AG04449 (cell line): ENCODE results near the gene EIF3B.
A peak's percentile ranks its signal among the peaks of the same experiment; 100 is the strongest.

Experiments used
- CTCF ChIA-PET: fragments of 350-600 bp; formaldehyde crosslinking; extraction: SDS; loops from one replicate; lab custom pipeline; 2021; ENCODE audit warnings: antibody characterized with exemption; lab: Yijun Ruan, JAX
- POLR2A ChIA-PET: fragments of 400-600, 350-600 bp; formaldehyde crosslinking; extraction: SDS; loops from one replicate; lab custom pipeline; 2020; ENCODE audit warnings: antibody characterized with exemption, inconsistent platforms; lab: Yijun Ruan, JAX
- DNase-seq: peaks from one replicate; pipeline ENCODE4 v3.0.0-alpha.2; 2010; ENCODE audit warnings: low read depth, low spot score
- H3K4me3 ChIP-seq: 2 replicates; pipeline ENCODE4 v1.5.1; 2011; ENCODE audit warnings: low read depth, mild to moderate bottlenecking, control low read depth, low read length
- CTCF ChIP-seq: IDR thresholded peaks from one replicate; pipeline ENCODE4 v1.5.1; 2011; ENCODE audit warnings: mild to moderate bottlenecking, moderate library complexity, low read length, control low read depth, inconsistent platforms; ENCODE audit not compliant: insufficient read depth; ENCODE audit errors: missing control alignments

Gene EIF3B

GRCh38 chr7:2403718-2404648 lies 49.4 kb downstream of the EIF3B start:
- ChIA-PET CTCF (interaction anchor here (0.7 to 1.5 kb wide), 2 partner anchors 9 to 62 kb away, joined by 3 to 4 read pairs; no protein-coding TSS in a partner anchor), POLR2A (interaction anchor here (2.4 kb wide), 1 partner anchor 9 kb away, joined by 6 read pairs; no protein-coding TSS in a partner anchor)
- no peak for DNase-seq
- peak; percentile 22 for TF ChIP-seq CTCF
- H3K4me3 ChIP-seq = peak overlapping the region; percentile 74

GRCh38 chr7:2404714-2405119 lies 50.1 kb downstream of the EIF3B start:
- POLR2A ChIA-PET = no interaction called here
- no peak for TF ChIP-seq CTCF
- peak overlapping the region; percentile 74 for H3K4me3 ChIP-seq
- DNase-seq = no peak
- CTCF ChIA-PET = interaction anchor here (0.7 to 1.5 kb wide), 3 partner anchors 8 to 64 kb away, joined by 3 to 4 read pairs (median 3); no protein-coding TSS in a partner anchor

- CTCF ChIA-PET = interaction anchor here (0.8 kb wide), 1 partner anchor 64 kb away, joined by 3 read pairs; no protein-coding TSS in a partner anchor
- DNase-seq = no peak
- TF ChIP-seq CTCF = no peak
- POLR2A ChIA-PET = no interaction called here
- no peak overlapping the region for H3K4me3 ChIP-seq
Observed at GRCh38 chr7:2405201-2405600, 50.6 kb downstream of the EIF3B start.

- no peak overlapping the region for H3K4me3 ChIP-seq
- ChIA-PET CTCF (interaction anchor here (0.8 to 1.7 kb wide), 2 partner anchors 10 to 46 kb away, joined by 4 to 6 read pairs; no protein-coding TSS in a partner anchor), POLR2A (no interaction called here)
- no peak for DNase-seq
- no peak for TF ChIP-seq CTCF
Observed at GRCh38 chr7:2405601-2406345, 51.1 kb downstream of the EIF3B start.

GRCh38 chr7:2409745-2410414 lies 55.3 kb downstream of the EIF3B start:
- CTCF ChIA-PET = no interaction called here
- DNase-seq = no peak
- POLR2A ChIA-PET = no interaction called here
- TF ChIP-seq CTCF = no peak
- no peak overlapping the region for H3K4me3 ChIP-seq
